ENCODE results near the gene CHRNB2.

Gene CHRNB2

DNA sequence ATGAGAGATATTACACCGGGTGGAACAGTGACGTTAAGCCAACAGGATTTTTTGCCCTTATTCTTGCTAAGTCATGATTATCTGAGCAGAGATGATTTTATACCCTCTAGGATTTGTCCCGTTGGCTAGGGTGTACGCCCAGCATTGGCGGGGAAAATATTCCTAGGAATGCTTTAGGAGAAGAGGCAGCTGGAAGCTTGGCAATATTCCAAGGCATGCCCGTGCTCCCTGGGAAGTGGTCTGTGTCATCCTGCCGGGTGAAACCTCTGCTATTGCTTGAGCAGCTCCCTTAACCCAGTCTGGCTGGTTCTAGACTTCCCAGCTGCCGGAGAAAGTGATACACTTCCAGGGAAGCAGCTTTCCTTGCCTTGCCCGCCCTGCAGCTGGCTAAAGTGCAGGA, 16.2 kb downstream of the CHRNB2 start:
- Histone ChIP-seq H3K9ac (ENCODE audit: low read depth, low read length) (no peak overlapping the region), H3K36me3 (ENCODE audit: insufficient read depth, low read length) (peaks cover 98% of the 10 kb centered on the region), H3K4me3 (ENCODE audit: low read length) (no peak overlapping the region), H3K4me1 (ENCODE audit: insufficient read depth, low read length) (no peaks in the 10 kb centered on the region), H3K9me3 (ENCODE audit: insufficient read depth, low read depth, low read length) (no peaks in the 10 kb centered on the region), H3K27ac (ENCODE audit: low read depth, low read length) (no peak overlapping the region), H3K27me3 (ENCODE audit: insufficient read depth, low read length) (no peaks in the 10 kb centered on the region)
- WGBS: 84% methylated on average over 9 of the region's 9 CpGs

DNA sequence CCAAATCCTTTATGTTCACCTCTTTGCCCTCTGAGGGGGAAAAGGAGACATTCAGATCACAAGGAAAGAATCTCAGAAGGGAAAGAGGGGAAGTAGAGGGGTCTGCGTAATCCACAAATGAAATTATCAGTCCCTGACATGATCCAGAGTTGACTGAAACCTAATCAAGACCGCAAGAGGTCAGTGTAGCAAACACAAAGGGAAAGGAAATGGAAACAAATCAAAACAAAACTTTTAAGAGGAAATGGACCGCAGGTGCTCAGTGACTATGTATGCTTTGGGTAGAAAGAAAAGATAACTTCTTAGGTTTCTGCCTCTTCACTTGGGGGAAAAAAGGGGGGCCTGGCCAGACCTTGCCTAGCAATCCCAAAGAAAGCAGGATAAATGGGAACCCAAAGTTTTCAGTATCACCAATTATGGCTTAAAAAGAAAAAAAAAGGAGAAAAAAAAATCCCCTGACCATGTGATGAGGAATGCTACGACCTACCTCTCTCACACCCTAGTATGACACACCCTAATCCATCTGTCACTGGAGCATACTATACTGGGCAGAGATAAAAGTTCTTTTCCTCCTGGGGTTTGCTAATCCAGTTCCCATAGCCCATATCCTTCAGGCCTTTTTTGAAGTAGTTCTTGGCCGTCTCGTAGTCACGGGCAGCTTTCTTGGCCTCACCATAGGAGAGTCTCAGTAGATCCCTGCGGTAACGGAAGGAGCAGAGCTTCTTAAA, 16.9 kb downstream of the CHRNB2 start:
- Histone ChIP-seq H3K36me3 (ENCODE audit: insufficient read depth, low read length) (peaks cover 98% of the 10 kb centered on the region), H3K4me1 (ENCODE audit: insufficient read depth, low read length) (no peaks in the 10 kb centered on the region), H3K9me3 (ENCODE audit: insufficient read depth, low read depth, low read length) (no peaks in the 10 kb centered on the region), H3K27ac (ENCODE audit: low read depth, low read length) (no peak overlapping the region), H3K27me3 (ENCODE audit: insufficient read depth, low read length) (no peaks in the 10 kb centered on the region), H3K9ac (ENCODE audit: low read depth, low read length) (no peak overlapping the region), H3K4me3 (ENCODE audit: low read length) (no peak overlapping the region)
- WGBS: 95% methylated on average over 9 of the region's 9 CpGs

GRCh38 chr1:154586231-154586630, 18.7 kb downstream of the CHRNB2 start:
- Histone ChIP-seq H3K27ac (ENCODE audit: low read depth, low read length) (no peak overlapping the region), H3K36me3 (ENCODE audit: insufficient read depth, low read length) (peaks cover 98% of the 10 kb centered on the region), H3K27me3 (ENCODE audit: insufficient read depth, low read length) (no peaks in the 10 kb centered on the region), H3K4me1 (ENCODE audit: insufficient read depth, low read length) (no peaks in the 10 kb centered on the region), H3K9ac (ENCODE audit: low read depth, low read length) (no peak overlapping the region), H3K4me3 (ENCODE audit: low read length) (no peak overlapping the region), H3K9me3 (ENCODE audit: insufficient read depth, low read depth, low read length) (no peaks in the 10 kb centered on the region)
- 92% methylated on average over 10 of the region's 10 CpGs for WGBS

DNA sequence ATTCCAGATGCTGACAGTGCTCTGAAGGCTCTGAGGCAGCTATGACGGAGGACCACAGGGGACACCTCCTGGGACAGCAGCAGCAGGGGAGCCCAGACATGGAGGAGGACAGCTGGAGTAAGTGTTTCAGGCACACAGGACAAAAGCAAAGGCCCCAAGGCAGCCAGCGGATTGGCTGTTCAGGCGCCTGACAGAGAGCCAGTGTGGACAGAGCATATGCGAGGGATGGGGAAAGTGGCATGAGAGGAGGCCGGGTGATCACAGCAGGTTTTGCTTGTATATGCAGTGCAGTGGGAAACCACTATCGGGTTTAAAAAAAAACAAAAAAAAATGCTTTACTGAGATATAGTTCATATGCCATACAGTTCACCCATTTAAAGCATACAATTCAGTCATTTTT, 19.1 kb downstream of the CHRNB2 start:
- Histone ChIP-seq H3K4me1 (ENCODE audit: insufficient read depth, low read length) (no peaks in the 10 kb centered on the region), H3K9ac (ENCODE audit: low read depth, low read length) (no peak overlapping the region), H3K4me3 (ENCODE audit: low read length) (no peak overlapping the region), H3K27me3 (ENCODE audit: insufficient read depth, low read length) (no peaks in the 10 kb centered on the region), H3K36me3 (ENCODE audit: insufficient read depth, low read length) (peaks cover 100% of the 10 kb centered on the region), H3K27ac (ENCODE audit: low read depth, low read length) (no peak overlapping the region), H3K9me3 (ENCODE audit: insufficient read depth, low read depth, low read length) (no peaks in the 10 kb centered on the region)
- 94% methylated on average over 6 of the region's 6 CpGs for WGBS

DNA sequence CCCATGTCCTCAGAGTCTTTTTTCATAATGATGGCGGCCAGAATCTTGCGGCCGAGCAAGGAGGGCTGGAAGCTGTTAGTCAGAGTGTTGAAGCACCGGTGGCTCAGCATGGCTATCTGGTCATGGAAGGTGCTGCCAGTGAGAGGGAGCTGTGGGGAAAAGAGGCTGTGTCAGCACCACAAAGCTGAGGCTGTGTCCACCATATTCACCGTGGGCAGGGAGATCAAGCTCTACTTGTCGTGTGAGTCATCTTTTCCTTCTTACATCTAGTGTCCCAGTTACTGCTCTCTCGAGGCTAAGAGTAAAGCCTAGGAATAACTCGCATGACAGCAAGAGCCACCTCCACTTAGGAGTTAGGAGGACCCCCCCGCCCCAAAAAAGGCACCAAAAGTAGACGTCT, 22.2 kb downstream of the CHRNB2 start:
- Histone ChIP-seq H3K4me1 (ENCODE audit: insufficient read depth, low read length) (no peaks in the 10 kb centered on the region), H3K9me3 (ENCODE audit: insufficient read depth, low read depth, low read length) (no peaks in the 10 kb centered on the region), H3K4me3 (ENCODE audit: low read length) (no peak overlapping the region), H3K9ac (ENCODE audit: low read depth, low read length) (no peak overlapping the region), H3K36me3 (ENCODE audit: insufficient read depth, low read length) (peaks cover 100% of the 10 kb centered on the region), H3K27ac (ENCODE audit: low read depth, low read length) (no peak overlapping the region), H3K27me3 (ENCODE audit: insufficient read depth, low read length) (no peaks in the 10 kb centered on the region)
- 94% methylated on average over 9 of the region's 10 CpGs for WGBS

- Histone ChIP-seq H3K27ac (ENCODE audit: low read depth, low read length) (no peak overlapping the region), H3K4me3 (ENCODE audit: low read length) (no peak overlapping the region), H3K36me3 (ENCODE audit: insufficient read depth, low read length) (peaks cover 100% of the 10 kb centered on the region), H3K9ac (ENCODE audit: low read depth, low read length) (no peak overlapping the region), H3K4me1 (ENCODE audit: insufficient read depth, low read length) (no peaks in the 10 kb centered on the region), H3K9me3 (ENCODE audit: insufficient read depth, low read depth, low read length) (no peaks in the 10 kb centered on the region), H3K27me3 (ENCODE audit: insufficient read depth, low read length) (no peaks in the 10 kb centered on the region)
- 100% methylated on average over 2 of the region's 5 CpGs for WGBS
Observed at GRCh38 chr1:154590756-154591155, 23.2 kb downstream of the CHRNB2 start.

DNA sequence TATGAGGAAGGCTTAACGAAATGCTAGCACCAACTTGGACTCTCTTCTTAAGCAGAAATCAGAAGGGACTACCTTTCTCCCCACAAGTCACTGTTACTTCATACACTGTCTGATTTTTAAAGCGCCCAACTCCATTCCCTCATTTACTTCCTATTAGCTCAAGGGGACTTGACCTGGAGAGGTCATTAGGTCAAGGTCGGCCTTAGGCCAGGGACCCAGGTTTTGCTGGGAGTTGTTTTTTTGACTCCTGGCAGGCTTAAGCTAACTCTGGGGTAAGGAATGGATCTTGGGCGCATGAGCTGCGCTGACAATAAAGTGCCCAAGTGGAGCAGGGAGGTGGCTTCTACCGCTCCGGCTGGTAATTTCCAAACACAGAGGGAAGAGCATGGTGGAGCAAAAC, 23.6 kb downstream of the CHRNB2 start:
- Histone ChIP-seq H3K9ac (ENCODE audit: low read depth, low read length) (no peak overlapping the region), H3K36me3 (ENCODE audit: insufficient read depth, low read length) (peaks cover 100% of the 10 kb centered on the region), H3K4me1 (ENCODE audit: insufficient read depth, low read length) (no peaks in the 10 kb centered on the region), H3K9me3 (ENCODE audit: insufficient read depth, low read depth, low read length) (no peaks in the 10 kb centered on the region), H3K4me3 (ENCODE audit: low read length) (no peak overlapping the region), H3K27ac (ENCODE audit: low read depth, low read length) (no peak overlapping the region), H3K27me3 (ENCODE audit: insufficient read depth, low read length) (no peaks in the 10 kb centered on the region)
- whole genome bisulfite sequencing: 90% methylated on average over 7 of the region's 7 CpGs

DNA sequence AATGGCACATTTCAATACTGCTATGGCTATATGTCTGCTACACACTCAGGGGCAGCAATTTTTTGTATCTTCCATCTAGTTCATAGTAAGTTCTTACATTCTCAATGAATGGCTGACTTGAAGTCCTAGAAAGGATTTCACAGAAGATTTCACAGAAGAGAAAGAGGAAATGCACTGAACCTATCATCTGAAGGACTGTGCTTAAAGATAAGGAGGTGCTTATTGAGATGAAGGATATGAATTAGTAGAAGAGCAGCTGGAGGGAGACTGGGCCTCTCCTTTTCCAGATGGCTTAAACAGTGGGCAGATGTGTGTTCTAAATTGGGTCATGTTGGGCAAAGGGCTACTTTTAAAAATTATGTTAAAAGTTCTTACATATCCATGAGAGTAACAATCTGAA, 25.8 kb downstream of the CHRNB2 start:
- Histone ChIP-seq H3K9me3 (ENCODE audit: insufficient read depth, low read depth, low read length) (no peaks in the 10 kb centered on the region), H3K27ac (ENCODE audit: low read depth, low read length) (no peak overlapping the region)

DNA sequence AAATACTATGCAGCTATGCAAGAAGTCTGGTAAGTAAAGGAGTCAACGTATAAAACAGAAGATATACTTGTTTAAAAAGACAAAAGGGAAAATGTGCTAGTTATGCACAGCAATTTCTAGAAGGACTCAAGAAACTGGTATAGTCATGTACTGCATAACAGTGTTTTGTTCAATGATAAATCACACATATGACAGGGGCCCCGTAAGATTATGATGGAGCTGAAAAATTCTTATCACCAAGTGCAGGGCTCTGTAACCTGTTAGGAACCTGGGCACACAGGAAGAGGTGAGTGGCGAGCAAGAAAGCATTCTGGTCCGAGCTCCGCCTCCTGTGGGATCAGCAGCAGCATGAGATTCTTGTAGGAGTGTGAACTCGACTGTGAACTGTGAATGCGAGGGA, 27.2 kb downstream of the CHRNB2 start:
- WGBS: 93% methylated on average over 6 of the region's 7 CpGs
- peaks cover 100% of the 10 kb centered on the region for H3K36me3 ChIP-seq (ENCODE audit: insufficient read depth, low read length)
- H3K9ac ChIP-seq (ENCODE audit: low read depth, low read length): no peak overlapping the region
- no peaks in the 10 kb centered on the region for H3K27me3 ChIP-seq (ENCODE audit: insufficient read depth, low read length)
- no peaks in the 10 kb centered on the region for H3K4me1 ChIP-seq (ENCODE audit: insufficient read depth, low read length)
- no peak overlapping the region for H3K4me3 ChIP-seq (ENCODE audit: low read length)
- no peak overlapping the region for H3K27ac ChIP-seq (ENCODE audit: low read depth, low read length)
- H3K9me3 ChIP-seq (ENCODE audit: insufficient read depth, low read depth, low read length): no peaks in the 10 kb centered on the region

More for the DNA sequence above, 25.8 kb downstream of the CHRNB2 start:
- Histone ChIP-seq H3K36me3 (ENCODE audit: insufficient read depth, low read length) (peaks cover 100% of the 10 kb centered on the region), H3K9ac (ENCODE audit: low read depth, low read length) (no peak overlapping the region), H3K27me3 (ENCODE audit: insufficient read depth, low read length) (no peaks in the 10 kb centered on the region), H3K4me3 (ENCODE audit: low read length) (no peak overlapping the region), H3K4me1 (ENCODE audit: insufficient read depth, low read length) (no peaks in the 10 kb centered on the region)

GRCh38 chr1:154595621-154596020, 28.0 kb downstream of the CHRNB2 start:
- no peaks in the 10 kb centered on the region for H3K9me3 ChIP-seq (ENCODE audit: insufficient read depth, low read depth, low read length)
- H3K27me3 ChIP-seq (ENCODE audit: insufficient read depth, low read length): no peaks in the 10 kb centered on the region
- H3K4me1 ChIP-seq (ENCODE audit: insufficient read depth, low read length): no peaks in the 10 kb centered on the region
- H3K27ac ChIP-seq (ENCODE audit: low read depth, low read length): no peak overlapping the region
- no peak overlapping the region for H3K9ac ChIP-seq (ENCODE audit: low read depth, low read length)
- peaks cover 96% of the 10 kb centered on the region for H3K36me3 ChIP-seq (ENCODE audit: insufficient read depth, low read length)
- H3K4me3 ChIP-seq (ENCODE audit: low read length): no peak overlapping the region
- WGBS: 100% methylated on average over 1 of the region's 1 CpG

- Histone ChIP-seq H3K4me3 (ENCODE audit: low read length) (no peak overlapping the region), H3K36me3 (ENCODE audit: insufficient read depth, low read length) (peaks cover 84% of the 10 kb centered on the region), H3K9me3 (ENCODE audit: insufficient read depth, low read depth, low read length) (no peaks in the 10 kb centered on the region), H3K4me1 (ENCODE audit: insufficient read depth, low read length) (peaks cover 5% of the 10 kb centered on the region; the same call in 1 of the 2 replicates), H3K27ac (ENCODE audit: low read depth, low read length) (no peak overlapping the region), H3K9ac (ENCODE audit: low read depth, low read length) (no peak overlapping the region), H3K27me3 (ENCODE audit: insufficient read depth, low read length) (no peaks in the 10 kb centered on the region)
- WGBS: 87% methylated on average over 3 of the region's 3 CpGs
Observed at GRCh38 chr1:154598871-154599635, 31.5 kb downstream of the CHRNB2 start.
